ENCODE measurements around the gene DDX51. TPM values are rescaled to one million over a fixed set of nuclear protein-coding genes. Genes with fewer than 3 reads are reported as not detected.

The DDX51 gene
- total RNA-seq, 1 experiment from 2014 or later, result 38.1 TPM

DNA sequence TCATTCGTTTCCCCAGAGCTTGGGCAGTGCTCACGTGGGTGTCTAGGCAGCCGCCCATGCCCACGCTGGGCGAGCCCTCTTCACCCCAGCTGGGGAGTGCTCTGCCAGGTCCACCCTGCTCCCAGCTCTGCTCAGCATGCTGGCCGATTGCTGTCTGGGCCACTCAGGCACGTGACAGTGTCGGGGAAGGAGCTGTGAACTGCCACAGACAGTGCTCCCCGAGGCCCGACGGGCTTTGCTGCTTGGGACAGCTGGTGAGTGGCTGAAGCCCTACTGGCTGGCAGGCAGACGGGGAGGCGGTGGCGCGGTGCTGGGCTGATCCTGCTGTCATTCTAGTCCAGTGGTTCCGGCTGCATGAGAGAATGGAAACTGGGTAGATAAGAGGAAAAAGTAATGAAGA lies 15.9 kb upstream of the DDX51 start (continued):
- TF ChIP-seq, protein P1, sequence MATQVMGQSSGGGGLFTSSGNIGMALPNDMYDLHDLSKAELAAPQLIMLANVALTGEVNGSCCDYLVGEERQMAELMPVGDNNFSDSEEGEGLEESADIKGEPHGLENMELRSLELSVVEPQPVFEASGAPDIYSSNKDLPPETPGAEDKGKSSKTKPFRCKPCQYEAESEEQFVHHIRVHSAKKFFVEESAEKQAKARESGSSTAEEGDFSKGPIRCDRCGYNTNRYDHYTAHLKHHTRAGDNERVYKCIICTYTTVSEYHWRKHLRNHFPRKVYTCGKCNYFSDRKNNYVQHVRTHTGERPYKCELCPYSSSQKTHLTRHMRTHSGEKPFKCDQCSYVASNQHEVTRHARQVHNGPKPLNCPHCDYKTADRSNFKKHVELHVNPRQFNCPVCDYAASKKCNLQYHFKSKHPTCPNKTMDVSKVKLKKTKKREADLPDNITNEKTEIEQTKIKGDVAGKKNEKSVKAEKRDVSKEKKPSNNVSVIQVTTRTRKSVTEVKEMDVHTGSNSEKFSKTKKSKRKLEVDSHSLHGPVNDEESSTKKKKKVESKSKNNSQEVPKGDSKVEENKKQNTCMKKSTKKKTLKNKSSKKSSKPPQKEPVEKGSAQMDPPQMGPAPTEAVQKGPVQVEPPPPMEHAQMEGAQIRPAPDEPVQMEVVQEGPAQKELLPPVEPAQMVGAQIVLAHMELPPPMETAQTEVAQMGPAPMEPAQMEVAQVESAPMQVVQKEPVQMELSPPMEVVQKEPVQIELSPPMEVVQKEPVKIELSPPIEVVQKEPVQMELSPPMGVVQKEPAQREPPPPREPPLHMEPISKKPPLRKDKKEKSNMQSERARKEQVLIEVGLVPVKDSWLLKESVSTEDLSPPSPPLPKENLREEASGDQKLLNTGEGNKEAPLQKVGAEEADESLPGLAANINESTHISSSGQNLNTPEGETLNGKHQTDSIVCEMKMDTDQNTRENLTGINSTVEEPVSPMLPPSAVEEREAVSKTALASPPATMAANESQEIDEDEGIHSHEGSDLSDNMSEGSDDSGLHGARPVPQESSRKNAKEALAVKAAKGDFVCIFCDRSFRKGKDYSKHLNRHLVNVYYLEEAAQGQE (IDR thresholded peaks at IDR 0.05; ENCODE audit: low read depth), result no peak

DNA sequence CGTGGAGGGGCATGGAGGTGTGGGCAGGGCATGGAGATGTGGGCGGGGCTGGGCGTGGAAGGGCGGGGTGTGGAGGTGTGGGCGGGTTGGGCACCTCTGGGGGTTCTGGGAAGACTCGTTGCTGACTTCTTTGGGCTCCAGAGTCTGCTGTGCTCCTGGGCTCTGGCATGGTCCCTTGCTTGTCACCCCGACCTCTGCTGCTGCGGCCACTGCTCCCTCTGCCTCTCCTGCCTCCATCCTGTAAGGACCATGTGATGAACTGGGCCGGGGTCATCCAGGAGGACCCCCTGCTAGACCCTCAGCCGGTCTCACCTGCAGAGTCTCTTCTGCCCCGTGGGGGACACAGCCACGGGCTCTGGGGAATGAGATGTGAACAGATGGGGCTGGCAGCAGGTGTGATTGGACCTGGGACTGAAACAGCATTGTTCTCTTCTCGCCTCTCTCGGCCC lies 15.5 kb upstream of the DDX51 start:
- Histone ChIP-seq H3K4me1 (ENCODE audit: control insufficient read depth in 1 of 2, insufficient read depth in 2 of 2, low read length in 2 of 2) (peaks cover 0 to 13% of the 10 kb centered on the region in 2 experiments; a peak in 1 of 4 replicates), H3K9me3 (ENCODE audit: control insufficient read depth in 1 of 2, insufficient read depth in 1 of 2, low read depth in 1 of 2, low read length in 2 of 2) (peaks cover 0 to 16% of the 10 kb centered on the region in 2 experiments; a peak in 1 of 4 replicates), H3K27me3 (ENCODE audit: insufficient read depth, low read length) (no peaks in the 10 kb centered on the region), H3K9me2 (ENCODE audit: insufficient read depth) (no peaks in the 10 kb centered on the region), H3K9ac (ENCODE audit: low read length) (no peak overlapping the region), H3K4me2 (ENCODE audit: low read length) (no peak overlapping the region), H3K36me3 (ENCODE audit: control insufficient read depth in 1 of 2, insufficient read depth in 2 of 2, low read length in 2 of 2) (peaks cover 0 to 26% of the 10 kb centered on the region in 2 experiments; a peak in 1 of 4 replicates), H3K79me2 (ENCODE audit: insufficient read depth, low read length) (no peaks in the 10 kb centered on the region), H3K27ac (ENCODE audit: low read depth, low read length) (no peak overlapping the region), H3K4me3 (replicated peaks in 1 of 2; ENCODE audit: low read depth in 1 of 2, low read length in 2 of 2) (no peak overlapping the region), H4K20me1 (ENCODE audit: insufficient read depth) (no peaks in the 10 kb centered on the region), H2AFZ (ENCODE audit: low read depth, low read length, poor library complexity, severe bottlenecking) (no peak overlapping the region)
- BruUV-seq (replicated peaks), result no TSS peak
- ChIA-PET CTCF (no interaction called here), RAD21 (ENCODE audit: low non-redundant PET in 1 of 2, low total read pairs in 2 of 2, uncharacterized antibody in 2 of 2, unreplicated experiment in 2 of 2) (no interaction called here), POLR2A (no interaction called here)
- intact Hi-C loops (cut with micrococcal nuclease), result no loop called here
- ATAC-seq (no peak), DNase-seq (ENCODE audit: low read depth, low spot score) (no peak)
- no peak for TF ChIP-seq ZNF274 (IDR thresholded peaks at IDR 0.05; ENCODE audit: low read depth, low read length)
- TF ChIP-seq EZH2 (IDR thresholded peaks at IDR 0.05), result no peak
- no peak for TF ChIP-seq POLR2A (IDR thresholded peaks at IDR 0.05; ENCODE audit: borderline replicate concordance, extremely low read depth, insufficient read depth, insufficient read length)
- no peak for TF ChIP-seq CBX3 (IDR thresholded peaks at IDR 0.05; ENCODE audit: low read depth)
- TF ChIP-seq, protein P2, sequence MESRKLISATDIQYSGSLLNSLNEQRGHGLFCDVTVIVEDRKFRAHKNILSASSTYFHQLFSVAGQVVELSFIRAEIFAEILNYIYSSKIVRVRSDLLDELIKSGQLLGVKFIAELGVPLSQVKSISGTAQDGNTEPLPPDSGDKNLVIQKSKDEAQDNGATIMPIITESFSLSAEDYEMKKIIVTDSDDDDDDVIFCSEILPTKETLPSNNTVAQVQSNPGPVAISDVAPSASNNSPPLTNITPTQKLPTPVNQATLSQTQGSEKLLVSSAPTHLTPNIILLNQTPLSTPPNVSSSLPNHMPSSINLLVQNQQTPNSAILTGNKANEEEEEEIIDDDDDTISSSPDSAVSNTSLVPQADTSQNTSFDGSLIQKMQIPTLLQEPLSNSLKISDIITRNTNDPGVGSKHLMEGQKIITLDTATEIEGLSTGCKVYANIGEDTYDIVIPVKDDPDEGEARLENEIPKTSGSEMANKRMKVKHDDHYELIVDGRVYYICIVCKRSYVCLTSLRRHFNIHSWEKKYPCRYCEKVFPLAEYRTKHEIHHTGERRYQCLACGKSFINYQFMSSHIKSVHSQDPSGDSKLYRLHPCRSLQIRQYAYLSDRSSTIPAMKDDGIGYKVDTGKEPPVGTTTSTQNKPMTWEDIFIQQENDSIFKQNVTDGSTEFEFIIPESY (IDR thresholded peaks at IDR 0.05; ENCODE audit: extremely low read depth, insufficient replicate concordance, low read length), result no peak
- TF ChIP-seq CEBPB (IDR thresholded peaks at IDR 0.05; ENCODE audit: low read depth), result no peak
- TF ChIP-seq POLR2AphosphoS5 (IDR thresholded peaks at IDR 0.05; ENCODE audit: low read depth, low read length), result no peak
- no peak for TF ChIP-seq ELF1 (IDR thresholded peaks at IDR 0.05; ENCODE audit: borderline replicate concordance, low read depth)
- no peak for TF ChIP-seq EGR1 (IDR thresholded peaks at IDR 0.05; ENCODE audit: low read depth)
- TF ChIP-seq EZH2phosphoT487 (IDR thresholded peaks at IDR 0.05; ENCODE audit: borderline replicate concordance), result no peak
- TF ChIP-seq FOSL1 (IDR thresholded peaks at IDR 0.05; ENCODE audit: low read depth), result no peak
- TF ChIP-seq YY1 (IDR thresholded peaks at IDR 0.05; ENCODE audit: extremely low read depth, insufficient replicate concordance, low read depth, low read length), result no peak
- TF ChIP-seq RAD21 (IDR thresholded peaks at IDR 0.05; ENCODE audit: low read depth), result no peak
- no peak for TF ChIP-seq ZFX (IDR thresholded peaks at IDR 0.05)
- TF ChIP-seq, protein P3, sequence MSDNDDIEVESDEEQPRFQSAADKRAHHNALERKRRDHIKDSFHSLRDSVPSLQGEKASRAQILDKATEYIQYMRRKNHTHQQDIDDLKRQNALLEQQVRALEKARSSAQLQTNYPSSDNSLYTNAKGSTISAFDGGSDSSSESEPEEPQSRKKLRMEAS (IDR thresholded peaks at IDR 0.05), result no peak
- no peak for TF ChIP-seq SIN3A (IDR thresholded peaks at IDR 0.05; ENCODE audit: low read depth)
- TF ChIP-seq TCF7L2 (IDR thresholded peaks at IDR 0.05; ENCODE audit: borderline replicate concordance, extremely low read depth, insufficient read depth, insufficient read length), result no peak

Data from HCT116 (cell line).